HG03108 (cell line): ENCODE results near the gene RTL5.
"Not testable (repeated sequence)": the region's sequence is repeated elsewhere in the genome, so short reads cannot be mapped to it uniquely, and the experiment has no call there.

Experiments used
- ATAC-seq: cut with Tn5 transposase; IDR thresholded peaks from one replicate; pipeline ENCODE4 v1.9.1; 2021; ENCODE audit warnings: moderate library complexity; ENCODE audit not compliant: unreplicated experiment

The RTL5 gene

GRCh38 chrX:72131317-72132294 lies at the start of gene RTL5:
TSS of gene RTL5 (minus strand) at chrX:72131915.
- peak; percentile 59 for ATAC-seq

- ATAC-seq: no peak
Measured at GRCh38 chrX:72180539-72180938, 48.8 kb upstream of the RTL5 start.

GRCh38 chrX:72176981-72177380 lies 45.3 kb upstream of the RTL5 start:
- no peak for ATAC-seq

- ATAC-seq: not testable (repeated sequence)
Measured at GRCh38 chrX:72176289-72176688, 44.6 kb upstream of the RTL5 start.

- no peak for ATAC-seq
Measured at GRCh38 chrX:72169008-72169728, 37.5 kb upstream of the RTL5 start.

GRCh38 chrX:72165551-72165950 lies 33.8 kb upstream of the RTL5 start:
- ATAC-seq: no peak

GRCh38 chrX:72159769-72160168 lies 28.1 kb upstream of the RTL5 start:
- ATAC-seq: no peak

- no peak for ATAC-seq
Measured at GRCh38 chrX:72158773-72159172, 27.1 kb upstream of the RTL5 start.

- ATAC-seq: no peak
Measured at GRCh38 chrX:72146527-72146926, 14.8 kb upstream of the RTL5 start.

GRCh38 chrX:72145181-72145580 lies 13.5 kb upstream of the RTL5 start:
- no peak for ATAC-seq

- no peak for ATAC-seq
Measured at GRCh38 chrX:72143609-72143907, 11.8 kb upstream of the RTL5 start.

GRCh38 chrX:72142794-72143608 lies 11.3 kb upstream of the RTL5 start:
- no peak for ATAC-seq

GRCh38 chrX:72142094-72142793 lies 10.5 kb upstream of the RTL5 start:
- ATAC-seq: no peak

- no peak for ATAC-seq
Measured at GRCh38 chrX:72141372-72142004, 9.8 kb upstream of the RTL5 start.

GRCh38 chrX:72139538-72139937 lies 7.8 kb upstream of the RTL5 start:
- no peak for ATAC-seq

GRCh38 chrX:72137846-72138495 lies 6.3 kb upstream of the RTL5 start:
- ATAC-seq: no peak

- ATAC-seq: no peak
Measured at GRCh38 chrX:72133851-72134546, 2.3 kb upstream of the RTL5 start.

- no peak for ATAC-seq
Measured at GRCh38 chrX:72132456-72132855, 741 bp upstream of the RTL5 start.

- no peak for ATAC-seq
Measured at GRCh38 chrX:72130762-72131250, 909 bp downstream of the RTL5 start.
